NK-92 (cell line): ENCODE measurements around the gene DMD.
"Not testable (repeated sequence)": the region's sequence is repeated elsewhere in the genome, so short reads cannot be mapped to it uniquely, and the experiment has no call there.

Experiments used
- DNase-seq: peaks from one replicate; lab custom pipeline; 2025; ENCODE audit not compliant: unreplicated experiment; lab: John Stamatoyannopoulos, UW

The DMD gene

GRCh38 chrX:33211356-33212260 lies at the start of gene DMD:
Gene DMD (minus strand): TSS chrX:33211549. CDS start chrX:33211312, 237 bp downstream.
- no peak for DNase-seq

- DNase-seq: no peak
These were observed 41.0 kb upstream of the DMD start for GRCh38 chrX:33252306-33252825.

- no peak for DNase-seq
These were observed 7.5 kb upstream of the DMD start for GRCh38 chrX:33218819-33219218.

- DNase-seq: no peak
These were observed 1.2 kb downstream of the DMD start for GRCh38 chrX:33210156-33210555.

GRCh38 chrX:33207056-33207455 lies 4.3 kb downstream of the DMD start:
- DNase-seq: no peak

- DNase-seq: no peak
These were observed 6.0 kb downstream of the DMD start for GRCh38 chrX:33205321-33205720.

- no peak for DNase-seq
These were observed 6.5 kb downstream of the DMD start for GRCh38 chrX:33204889-33205288.

GRCh38 chrX:33198561-33199279 lies 12.6 kb downstream of the DMD start:
- no peak for DNase-seq

GRCh38 chrX:33195698-33196097 lies 15.7 kb downstream of the DMD start:
- no peak for DNase-seq

- no peak for DNase-seq
These were observed 16.4 kb downstream of the DMD start for GRCh38 chrX:33194876-33195433.

- DNase-seq: no peak
These were observed 17.1 kb downstream of the DMD start for GRCh38 chrX:33194289-33194688.

- DNase-seq: no peak
These were observed 21.3 kb downstream of the DMD start for GRCh38 chrX:33190016-33190415.

- DNase-seq: no peak
These were observed 22.5 kb downstream of the DMD start for GRCh38 chrX:33188881-33189280.

- DNase-seq: no peak
These were observed 23.1 kb downstream of the DMD start for GRCh38 chrX:33188286-33188685.

- not testable (repeated sequence) for DNase-seq
These were observed 26.5 kb downstream of the DMD start for GRCh38 chrX:33184803-33185202.

- no peak for DNase-seq
These were observed 28.0 kb downstream of the DMD start for GRCh38 chrX:33183361-33183760.

- DNase-seq: no peak
These were observed 32.7 kb downstream of the DMD start for GRCh38 chrX:33178690-33179089.

GRCh38 chrX:33178218-33178617 lies 33.1 kb downstream of the DMD start:
- DNase-seq: no peak

GRCh38 chrX:33175201-33175600 lies 36.1 kb downstream of the DMD start:
- DNase-seq: no peak

GRCh38 chrX:33171041-33171440 lies 40.3 kb downstream of the DMD start:
- no peak for DNase-seq

- no peak for DNase-seq
These were observed 49.5 kb downstream of the DMD start for GRCh38 chrX:33161829-33162228.

- DNase-seq: no peak
These were observed 51.1 kb downstream of the DMD start for GRCh38 chrX:33160273-33160672.
